ENCODE data around the gene HOXD10.

- TF ChIP-seq EZH2phosphoT487 (IDR thresholded peaks at IDR 0.05; ENCODE audit: borderline replicate concordance, low read depth, low read length) (no peak), CTCF (conservative IDR thresholded peaks at IDR 0.05; ENCODE audit: low read length) (no peak)
Observed at GRCh38 chr2:176163672-176164056, 47.1 kb downstream of the HOXD10 start.
